Hepatocyte (in vitro differentiated cells): ENCODE data around the gene PRORP.

Source experiments
- CTCF ChIP-seq: fragments of 200-600 bp; sonication (generic); IDR thresholded peaks from 2 replicates; pipeline ENCODE4 v1.5.1; 2016; ENCODE audit warnings: antibody characterized with exemption, mild to moderate bottlenecking; ENCODE audit not compliant: poor library complexity
- EZH2 ChIP-seq: fragments of 200-600 bp; sonication (generic); IDR thresholded peaks from 2 replicates; pipeline ENCODE4 v1.6.1; 2016; ENCODE audit warnings: antibody characterized with exemption, mild to moderate bottlenecking, borderline replicate concordance

GRCh38 chr14:35121887-35122695, at the start of gene PRORP, which contains the start of gene PPP2R3C:
- TF ChIP-seq EZH2 (no peak), CTCF (no peak)
